NCI-H1436 (cell line): Measurements from ENCODE around the gene ZBTB42.

Experiments
- DNase-seq: peaks from one replicate; lab custom pipeline; 2025; lab: John Stamatoyannopoulos, UW

The ZBTB42 gene

DNA sequence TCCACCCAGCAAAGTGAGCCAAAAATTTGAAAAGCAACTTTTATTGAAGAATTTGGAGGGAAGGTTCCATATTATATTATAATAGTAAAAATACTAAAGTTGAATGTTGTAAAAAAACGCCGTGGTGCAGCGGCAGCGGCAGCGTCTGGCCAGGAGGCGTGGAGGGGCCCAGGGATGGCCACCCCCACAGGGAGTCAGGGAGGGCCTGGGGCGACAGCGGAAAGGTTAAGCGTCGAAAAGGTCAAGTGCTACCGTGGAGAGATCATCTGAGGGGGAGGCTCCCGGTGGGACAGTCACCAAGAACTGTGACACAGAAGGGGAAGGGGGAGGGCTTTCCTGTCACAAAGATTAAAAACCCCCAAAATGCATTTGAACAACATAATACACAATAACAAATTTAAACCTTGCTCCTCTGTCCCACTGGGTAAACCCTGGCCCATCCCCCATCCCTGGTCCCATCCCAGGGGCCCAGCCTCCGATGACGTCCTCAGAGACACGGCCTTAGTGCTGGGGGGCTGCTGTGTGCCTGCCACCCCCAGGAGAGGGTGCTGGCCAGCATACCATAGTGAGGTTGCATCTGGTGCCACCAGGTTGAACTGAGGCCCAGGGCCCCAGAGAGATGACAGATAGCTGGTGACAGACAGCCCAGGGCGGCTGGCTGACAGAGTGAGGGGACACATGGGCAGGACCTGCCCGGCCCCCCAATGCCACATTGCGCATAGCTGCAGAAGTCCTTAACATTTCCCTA is 31.4 kb upstream of the ZBTB42 start:
- DNase-seq: no peak

DNA sequence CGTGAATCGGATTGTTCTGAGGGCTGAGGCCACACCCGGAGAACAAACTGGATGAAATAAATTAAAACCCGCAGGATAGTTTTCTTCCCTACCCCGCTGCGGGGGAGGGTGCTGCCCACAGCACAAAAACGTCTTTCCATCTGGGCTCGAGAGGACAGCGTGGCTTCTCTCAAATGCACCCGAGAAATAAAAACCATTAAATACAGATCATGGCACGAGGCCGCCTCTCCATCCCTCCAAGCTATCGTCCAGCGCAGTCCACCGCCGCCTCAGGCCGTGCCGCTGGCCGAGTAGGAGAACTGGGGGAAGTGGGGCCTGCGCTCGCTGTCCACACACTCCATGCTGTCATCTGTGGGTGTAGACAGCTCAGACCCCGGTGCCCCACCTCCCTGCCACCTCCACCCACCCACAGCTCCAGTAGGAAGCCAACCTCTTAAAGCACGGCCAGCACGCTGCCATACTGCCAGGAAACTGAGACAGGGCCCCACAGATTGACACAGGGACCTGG is 30.8 kb upstream of the ZBTB42 start:
- no peak for DNase-seq

DNA sequence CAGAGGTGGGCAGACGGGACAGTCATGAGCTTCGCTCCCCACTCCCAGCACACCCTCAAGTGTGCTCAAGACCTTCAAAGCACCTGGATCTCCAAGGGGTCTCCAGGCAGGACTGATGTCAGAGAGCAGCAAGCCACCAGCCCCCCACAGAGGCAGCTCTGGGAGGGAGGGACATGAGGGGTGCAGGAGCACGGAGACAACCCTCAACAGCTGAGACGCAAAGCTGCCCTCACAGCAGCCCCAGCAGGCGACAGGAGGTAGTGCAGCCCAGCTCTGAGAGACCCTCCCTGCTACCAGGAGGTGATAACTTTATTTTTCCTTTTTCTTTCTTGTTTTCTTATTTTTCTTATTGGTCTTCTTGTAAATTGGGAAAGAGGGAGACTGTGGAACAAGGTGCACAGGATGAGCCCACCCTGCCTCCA is 30.0 kb upstream of the ZBTB42 start:
- no peak for DNase-seq

DNA sequence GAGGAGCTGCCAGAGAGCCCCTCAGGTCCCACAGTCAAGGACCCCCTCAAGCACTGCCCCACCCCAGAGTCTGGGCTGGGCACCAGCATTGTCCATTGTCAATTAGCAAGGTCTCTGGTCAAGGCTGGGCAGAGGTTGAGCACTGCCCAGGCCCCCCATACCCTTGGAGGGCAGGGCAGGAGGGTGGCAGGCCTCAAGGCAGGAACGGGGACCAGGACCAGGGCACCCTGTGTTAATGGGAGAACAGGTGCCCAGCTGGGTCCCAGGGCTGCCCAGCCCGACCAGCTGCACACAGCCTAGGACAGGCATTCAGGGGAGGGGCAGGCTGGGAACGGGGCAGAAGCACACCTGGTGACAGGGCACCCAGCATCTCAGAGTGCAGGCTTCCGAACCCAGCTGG is 29.5 kb upstream of the ZBTB42 start:
- no peak for DNase-seq

DNA sequence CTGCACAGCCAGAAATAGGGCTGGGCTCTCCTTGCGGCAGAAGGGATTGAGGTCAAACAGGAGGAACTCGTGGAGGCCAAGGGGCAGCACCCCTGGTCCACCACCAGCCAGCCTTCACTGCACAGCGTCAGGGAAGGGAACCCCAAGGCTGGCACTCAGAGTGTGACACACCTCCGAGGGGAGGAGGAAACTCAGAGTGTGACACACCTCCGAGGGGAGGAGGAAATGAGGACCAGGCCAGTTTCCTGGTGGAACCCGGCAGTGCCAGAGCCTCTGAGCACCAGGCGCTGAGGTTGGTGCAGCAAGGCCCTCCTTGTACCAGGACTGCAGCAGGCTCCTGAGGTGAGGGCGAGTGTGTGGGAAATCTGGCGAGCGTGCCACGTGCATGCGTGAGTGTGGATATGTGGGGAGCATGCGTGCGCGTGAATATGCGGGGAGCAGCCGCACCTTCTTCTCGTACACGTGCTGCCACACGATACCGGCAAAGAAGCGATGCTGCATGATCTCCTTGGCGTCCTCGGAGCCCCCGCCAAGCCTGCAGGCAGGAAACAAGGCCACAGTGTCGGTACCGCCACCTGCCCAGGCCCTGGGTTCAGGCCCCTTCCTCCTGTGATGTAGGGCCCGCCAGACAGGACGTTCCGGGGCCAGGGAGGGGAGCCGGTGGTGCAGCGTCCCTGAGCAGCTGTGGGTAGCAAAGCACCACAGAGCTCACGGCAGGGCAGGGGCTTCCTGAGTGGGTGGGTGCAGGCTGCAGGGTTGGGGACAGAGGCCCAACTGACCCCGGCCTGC is 28.8 kb upstream of the ZBTB42 start:
- no peak for DNase-seq

DNA sequence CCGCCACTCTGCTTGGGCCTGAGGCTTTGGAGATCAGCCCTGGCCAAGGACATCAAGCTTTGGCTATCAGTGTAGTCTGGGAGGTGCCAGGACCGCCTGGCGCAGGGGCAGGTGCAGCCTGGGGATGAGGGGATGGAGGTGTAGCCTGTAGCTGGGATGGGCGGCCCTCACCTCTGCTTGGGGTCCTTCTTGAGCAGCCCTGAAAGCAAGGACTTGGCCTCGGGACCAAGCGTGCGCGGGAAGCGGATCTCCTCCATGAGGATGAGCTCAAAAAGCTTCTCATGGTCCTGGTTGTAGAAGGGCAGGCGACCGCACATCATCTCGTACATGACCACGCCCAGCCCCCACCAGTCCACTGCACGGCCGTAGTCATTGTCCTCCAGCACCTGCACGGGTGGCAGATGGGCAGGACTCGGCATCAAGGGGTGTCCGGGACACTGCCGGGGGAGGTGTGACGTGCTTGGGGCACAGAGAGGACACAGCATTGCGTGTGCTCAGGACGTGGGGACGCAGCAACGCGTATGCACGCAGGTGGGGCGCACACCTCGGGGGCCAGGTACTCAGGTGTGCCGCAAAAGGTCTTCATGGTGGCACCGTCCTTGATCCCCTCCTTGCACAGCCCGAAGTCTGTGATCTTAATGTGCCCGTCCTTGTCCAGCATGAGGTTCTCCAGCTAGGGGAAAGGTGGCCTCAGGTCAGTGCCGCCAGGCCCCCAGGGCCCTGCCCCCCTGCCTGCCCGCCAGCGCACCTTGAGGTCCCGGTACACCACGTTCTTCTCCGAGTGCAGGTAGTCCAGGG is 28.0 kb upstream of the ZBTB42 start:
- DNase-seq: no peak

- no peak for DNase-seq
These were observed 27.1 kb upstream of the ZBTB42 start for GRCh38 chr14:104773505-104774452.

- no peak for DNase-seq
These were observed 26.3 kb upstream of the ZBTB42 start for GRCh38 chr14:104774453-104775072.

- no peak for DNase-seq
These were observed 25.8 kb upstream of the ZBTB42 start for GRCh38 chr14:104775073-104775489.

GRCh38 chr14:104776481-104776880 is 24.4 kb upstream of the ZBTB42 start:
- no peak for DNase-seq

GRCh38 chr14:104776961-104777807 is 23.7 kb upstream of the ZBTB42 start:
- no peak for DNase-seq

- no peak for DNase-seq
These were observed 23.1 kb upstream of the ZBTB42 start for GRCh38 chr14:104777808-104778249.

DNA sequence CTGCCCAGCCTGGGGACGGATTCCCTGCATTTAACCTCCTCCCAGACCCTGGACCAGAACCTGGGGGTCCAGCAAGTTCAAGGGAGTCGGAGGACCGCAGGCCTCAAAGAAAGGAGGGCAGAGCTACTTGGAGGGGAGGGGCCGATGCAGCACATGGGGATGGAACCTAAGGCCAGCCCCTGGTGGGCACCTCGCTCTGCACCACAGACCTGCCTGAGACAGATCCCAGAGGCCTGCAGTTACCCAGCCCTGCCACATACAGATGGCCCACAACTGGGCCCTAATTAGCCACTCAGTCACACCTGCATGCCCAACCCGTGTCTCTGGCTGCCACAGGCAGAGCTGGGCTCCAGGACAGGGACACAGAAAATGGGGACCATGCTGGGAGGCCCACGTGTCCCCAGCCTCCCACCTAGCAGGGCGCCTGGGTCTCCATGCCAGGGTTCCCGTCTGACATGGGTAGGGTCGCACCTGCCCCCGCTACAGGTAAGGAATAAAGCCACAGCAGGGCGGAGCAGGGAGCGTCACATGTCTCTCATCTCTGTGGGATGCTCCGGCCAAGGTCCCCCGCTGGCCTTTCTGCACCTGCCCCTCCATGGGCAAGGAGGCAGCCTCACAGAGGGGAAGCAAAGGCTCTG is 22.1 kb upstream of the ZBTB42 start:
- DNase-seq: no peak

GRCh38 chr14:104779776-104780512 is 21.0 kb upstream of the ZBTB42 start:
- DNase-seq: no peak

GRCh38 chr14:104780513-104781030 is 20.3 kb upstream of the ZBTB42 start:
- no peak for DNase-seq

GRCh38 chr14:104781271-104782077 is 19.4 kb upstream of the ZBTB42 start:
- DNase-seq: no peak

DNA sequence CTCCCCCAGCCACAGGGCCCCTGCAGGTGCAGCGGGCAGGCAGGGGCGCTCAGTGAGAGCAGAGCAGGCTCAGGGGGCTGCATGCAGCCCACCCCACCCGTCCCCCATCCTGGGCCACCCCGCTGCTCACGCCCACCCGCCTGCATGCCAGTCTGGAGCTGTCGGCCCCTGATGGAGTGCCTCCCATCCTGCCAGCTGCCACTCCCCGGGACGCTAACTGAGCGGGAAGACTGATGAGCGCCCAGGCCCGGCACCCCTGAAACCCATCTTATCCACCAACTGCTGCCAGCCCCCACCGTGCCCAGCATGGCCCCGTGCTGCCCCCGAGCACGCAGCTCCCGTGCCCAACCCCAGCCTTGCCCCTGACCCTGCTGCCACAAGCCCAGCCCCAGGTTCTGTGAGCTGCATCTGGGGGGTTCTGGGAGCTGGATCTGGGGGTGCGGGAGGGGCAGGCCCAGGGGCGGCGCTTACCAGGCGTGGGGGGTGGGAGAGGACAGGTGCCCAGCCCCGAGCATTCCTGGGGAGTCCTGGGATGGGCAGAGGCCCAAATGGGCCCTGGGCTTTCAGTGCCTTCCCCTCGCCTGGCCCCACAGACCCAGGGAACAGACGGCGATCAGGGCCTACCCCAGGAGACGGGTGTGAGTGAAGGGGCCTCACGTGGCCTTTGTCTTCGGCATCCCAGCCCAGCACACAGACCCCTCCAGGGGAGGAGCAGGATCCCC is 18.7 kb upstream of the ZBTB42 start:
- DNase-seq: no peak
